Neural crest cell (in vitro differentiated cells): ENCODE data around the gene RALA. TPM values are rescaled to one million over a fixed set of nuclear protein-coding genes. Genes with fewer than 3 reads are reported as not detected.

Experiments used
- DNase-seq: peaks from one replicate; pipeline ENCODE4 v3.0.0; 2021; ENCODE audit warnings: low read depth, mixed read lengths, low spot score
- H3K27ac Mint-ChIP-seq: one replicate; pipeline ENCODE4 v1.8.0; 2021; ENCODE audit warnings: mild to moderate bottlenecking, mixed read lengths; ENCODE audit not compliant: unreplicated experiment
- H3K27me3 Mint-ChIP-seq: 2 replicates; pipeline ENCODE4 v1.8.0; 2021; ENCODE audit warnings: low read depth, mild to moderate bottlenecking, mixed read lengths
- H3K36me3 Mint-ChIP-seq: 2 replicates; pipeline ENCODE4 v1.8.0; 2021; ENCODE audit warnings: low read depth, mild to moderate bottlenecking, mixed read lengths
- H3K4me1 Mint-ChIP-seq: 2 replicates; pipeline ENCODE4 v1.8.0; 2021; ENCODE audit warnings: mixed read lengths
- H3K4me3 Mint-ChIP-seq: one replicate; pipeline ENCODE4 v1.8.0; 2021; ENCODE audit warnings: mild to moderate bottlenecking, mixed read lengths
- H3K9me3 Mint-ChIP-seq: 2 replicates; pipeline ENCODE4 v1.8.0; 2021; ENCODE audit warnings: mixed read lengths
- CTCF ChIP-seq: fragments of 200-600 bp; sonication (generic); conservative IDR thresholded peaks from 2 replicates; pipeline ENCODE4 v1.5.0; 2021; ENCODE audit warnings: antibody characterized with exemption, mild to moderate bottlenecking
- total RNA-seq: library from RNA; stranded (reverse); gene quantifications from 2 replicates; pipeline ENCODE4 v1.2.1, GENCODE V29; 2021

Gene RALA
- total RNA-seq, 1 donor from 2014 or later = 39.2 TPM

DNA sequence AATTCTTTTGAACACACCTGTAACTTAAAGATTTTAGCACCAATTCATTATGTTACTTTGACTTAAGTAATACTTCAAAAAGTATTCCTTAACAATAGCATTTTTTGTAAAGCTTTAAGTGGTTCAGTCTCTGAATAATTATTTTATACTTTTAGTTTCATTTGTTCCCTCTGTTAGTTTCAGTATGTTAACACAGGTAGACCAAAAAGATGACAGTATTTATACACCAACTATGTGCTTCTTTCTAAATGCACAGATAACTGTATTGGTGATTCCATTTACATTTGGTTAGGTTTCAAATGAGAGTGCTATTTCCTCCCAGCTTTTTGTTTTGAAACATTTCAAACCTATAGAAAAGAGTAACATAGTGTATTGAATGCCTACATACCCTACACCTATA is 14.0 kb downstream of the RALA start:
- no peak for TF ChIP-seq CTCF
- peaks cover 6% of the 10 kb centered on the region for H3K4me1 Mint-ChIP-seq
- peaks cover 15% of the 10 kb centered on the region for H3K36me3 Mint-ChIP-seq
- H3K27me3 Mint-ChIP-seq = no peaks in the 10 kb centered on the region
- H3K27ac Mint-ChIP-seq = no peak overlapping the region
- peaks cover 2% of the 10 kb centered on the region for H3K9me3 Mint-ChIP-seq
- H3K4me3 Mint-ChIP-seq = no peak overlapping the region
- DNase-seq = no peak

DNA sequence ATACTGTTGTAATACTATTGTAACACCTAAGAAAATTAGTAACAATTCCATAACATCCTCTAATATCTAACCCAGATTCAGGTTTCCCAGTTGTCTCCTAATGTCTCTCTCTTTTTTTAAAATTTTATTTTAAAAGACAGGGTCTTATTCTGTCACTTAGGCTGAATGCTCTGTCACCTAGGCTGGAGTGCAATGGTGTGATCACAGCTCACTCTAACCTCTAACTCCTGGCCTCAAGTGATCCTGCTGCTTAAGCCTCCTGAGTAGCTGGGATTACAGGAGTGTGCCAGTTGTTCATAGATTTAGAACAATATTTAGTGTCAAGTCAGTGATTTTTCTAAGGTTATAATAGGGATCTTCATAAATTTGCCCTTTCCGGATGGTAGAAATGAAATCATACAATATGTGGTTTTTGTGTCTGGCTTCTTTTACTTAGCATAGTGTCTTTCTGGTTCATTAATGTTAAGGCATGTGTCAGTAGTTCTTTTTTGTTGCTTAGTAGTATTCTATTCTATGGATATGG is 14.7 kb downstream of the RALA start:
- Mint-ChIP-seq H3K4me1 (peaks cover 10% of the 10 kb centered on the region), H3K27me3 (no peaks in the 10 kb centered on the region), H3K9me3 (peaks cover 2% of the 10 kb centered on the region), H3K36me3 (peaks cover 15% of the 10 kb centered on the region), H3K4me3 (no peak overlapping the region), H3K27ac (no peak overlapping the region)
- TF ChIP-seq CTCF = no peak
- no peak for DNase-seq

DNA sequence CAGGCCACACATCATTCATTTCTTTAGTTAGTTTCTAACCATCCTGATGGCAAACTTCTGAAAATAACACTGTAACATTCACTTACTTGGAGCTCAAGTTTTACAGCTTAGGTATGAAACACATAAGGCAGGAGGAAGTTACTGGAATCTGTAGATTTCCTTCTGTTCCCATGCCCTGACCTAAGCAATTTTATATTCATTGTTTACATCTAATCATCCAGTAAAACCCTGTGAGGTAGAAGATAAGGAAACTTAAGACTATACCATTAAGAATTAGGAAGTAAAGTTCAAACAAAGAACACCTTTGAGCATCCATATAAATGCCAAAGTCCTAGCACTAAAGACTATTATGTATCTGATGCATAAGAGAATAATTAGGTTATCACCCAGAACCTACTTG is 19.5 kb downstream of the RALA start:
- DNase-seq = no peak
- Mint-ChIP-seq H3K36me3 (peaks cover 10% of the 10 kb centered on the region), H3K4me3 (no peak overlapping the region), H3K27ac (no peak overlapping the region), H3K9me3 (peaks cover 2% of the 10 kb centered on the region), H3K4me1 (peaks cover 13% of the 10 kb centered on the region), H3K27me3 (no peaks in the 10 kb centered on the region)
- TF ChIP-seq CTCF = no peak

DNA sequence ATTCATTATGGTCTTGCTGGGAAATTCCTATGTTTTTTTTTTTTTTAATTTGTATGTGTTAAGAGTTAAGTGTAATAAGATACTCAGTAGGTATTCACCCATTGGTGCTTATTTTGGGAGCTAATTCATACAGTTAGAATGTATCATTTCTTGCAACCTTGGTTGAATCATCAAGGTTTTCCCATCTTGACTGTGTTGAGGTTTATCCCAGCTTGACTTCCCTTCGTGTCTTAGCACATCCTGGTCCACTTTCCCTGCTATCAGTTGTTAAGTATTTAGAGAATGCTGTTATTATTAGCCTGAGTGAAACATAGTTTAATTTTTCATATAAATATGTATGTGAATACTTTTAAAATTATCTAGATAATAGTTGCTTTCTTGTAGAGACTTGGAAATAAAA is 20.8 kb downstream of the RALA start:
- no peak for DNase-seq
- H3K36me3 Mint-ChIP-seq = peaks cover 4% of the 10 kb centered on the region
- no peak overlapping the region for H3K4me3 Mint-ChIP-seq
- H3K27ac Mint-ChIP-seq = no peak overlapping the region
- no peaks in the 10 kb centered on the region for H3K9me3 Mint-ChIP-seq
- H3K27me3 Mint-ChIP-seq = no peaks in the 10 kb centered on the region
- peaks cover 13% of the 10 kb centered on the region for H3K4me1 Mint-ChIP-seq
- TF ChIP-seq CTCF = no peak

GRCh38 chr7:39645482-39646407 is 22.4 kb downstream of the RALA start:
- no peaks in the 10 kb centered on the region for H3K9me3 Mint-ChIP-seq
- H3K4me3 Mint-ChIP-seq = no peak overlapping the region
- H3K27me3 Mint-ChIP-seq = no peaks in the 10 kb centered on the region
- no peak overlapping the region for H3K27ac Mint-ChIP-seq
- no peak for DNase-seq
- TF ChIP-seq CTCF = no peak
- H3K36me3 Mint-ChIP-seq = peaks cover 2% of the 10 kb centered on the region
- peaks cover 13% of the 10 kb centered on the region for H3K4me1 Mint-ChIP-seq
